HG03469 (cell line): ENCODE measurements around the gene MEI4.

ENCODE experiments used
- ATAC-seq: cut with Tn5 transposase; IDR thresholded peaks from one replicate; pipeline ENCODE4 v1.9.1; 2021; ENCODE audit warnings: mild to moderate bottlenecking, moderate library complexity, moderate number of reproducible peaks; ENCODE audit not compliant: unreplicated experiment

Gene MEI4

DNA sequence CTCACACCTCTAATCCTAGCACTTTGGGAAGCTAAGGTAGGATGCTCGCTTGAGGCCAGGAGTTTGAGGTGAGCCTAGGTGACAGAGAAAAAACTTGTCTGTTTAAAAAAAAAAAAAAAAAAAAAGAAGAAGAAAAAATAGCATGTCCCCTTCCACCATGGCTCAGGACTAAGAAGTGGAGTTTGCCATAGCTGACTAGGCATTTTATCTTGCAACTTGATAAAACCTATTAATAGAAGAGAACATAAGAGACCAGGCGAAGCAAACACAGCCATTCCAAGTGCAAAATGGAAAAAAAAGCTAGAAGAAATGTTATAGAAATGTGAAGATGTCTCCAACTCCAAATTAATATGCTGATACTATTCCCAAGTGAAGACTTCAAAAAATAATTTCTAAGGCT, 277.5 kb downstream of the MEI4 start:
- ATAC-seq, result no peak

DNA sequence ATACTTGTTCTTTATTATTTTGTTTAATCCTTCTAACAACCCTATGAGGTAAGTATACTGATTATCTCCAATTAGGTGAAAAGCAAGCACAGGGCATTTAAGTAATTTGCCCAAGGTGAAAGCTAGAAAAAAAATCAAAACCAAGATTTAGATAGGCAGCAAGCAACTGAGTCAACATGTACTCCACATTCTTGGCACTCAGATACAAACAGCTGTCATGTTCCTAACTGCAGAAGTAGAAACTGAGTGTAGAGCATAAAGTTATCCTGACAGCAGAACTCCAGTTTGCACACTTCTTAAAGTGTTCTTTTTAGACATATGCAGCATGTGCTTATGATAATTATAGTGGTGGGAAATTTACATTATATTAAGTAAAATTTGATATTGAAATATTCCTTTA, 278.1 kb downstream of the MEI4 start:
- ATAC-seq, result no peak

DNA sequence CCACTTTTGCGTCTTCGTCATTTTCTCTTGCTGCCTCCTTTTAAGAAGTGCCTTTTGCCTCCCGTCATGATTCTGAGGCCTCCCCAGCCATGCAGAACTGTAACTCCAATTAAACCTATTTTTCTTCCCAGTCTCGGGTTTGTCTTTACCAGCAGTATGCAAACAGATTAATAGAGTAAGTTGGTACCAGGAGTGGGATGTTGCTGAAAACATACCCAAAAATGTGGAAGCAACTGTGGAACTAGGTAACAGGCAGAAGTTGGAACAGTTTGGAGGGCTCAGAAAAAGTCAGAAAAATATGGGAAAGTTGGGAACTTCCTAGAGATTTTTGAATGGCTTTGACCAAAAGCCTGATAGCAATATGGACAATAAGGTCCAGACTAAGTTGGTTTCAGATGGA, 309.2 kb downstream of the MEI4 start:
- ATAC-seq, result no peak

DNA sequence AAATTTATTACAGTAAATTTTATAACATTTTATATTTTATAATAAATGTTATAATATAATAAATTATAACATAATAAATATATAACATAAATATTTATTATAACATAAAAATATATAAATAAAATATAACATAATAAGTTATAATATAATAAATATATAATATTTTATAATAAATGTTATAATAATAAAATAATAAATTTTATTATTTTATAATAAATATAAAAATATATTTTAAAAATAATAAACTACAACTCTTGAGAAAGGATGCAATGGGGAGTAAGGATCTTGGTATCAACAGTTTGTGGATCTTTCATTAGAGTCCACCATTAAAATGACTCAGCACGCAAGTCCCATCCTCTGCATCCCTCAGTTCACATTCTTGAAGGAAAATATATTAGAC, 312.6 kb downstream of the MEI4 start:
- ATAC-seq, result no peak

DNA sequence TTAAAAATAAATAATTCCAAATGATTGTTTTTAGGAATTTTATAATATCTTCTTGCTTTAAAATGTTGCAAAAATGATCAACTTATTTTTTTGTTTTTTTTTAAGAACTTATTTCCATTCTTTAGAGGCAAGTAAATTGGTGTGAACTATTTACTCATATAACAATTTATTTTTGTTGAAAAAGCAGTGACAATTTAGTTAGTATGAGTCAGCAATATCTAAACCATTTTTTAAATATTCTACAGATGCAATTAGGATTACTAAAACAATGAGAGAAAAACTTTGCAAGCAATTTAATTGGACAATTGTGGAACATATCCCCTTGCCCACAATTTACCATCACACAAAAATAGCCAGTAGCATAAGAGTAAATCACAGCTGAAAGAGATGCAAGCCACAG, 319.5 kb downstream of the MEI4 start:
- ATAC-seq, result no peak
